HG03159 (cell line): ENCODE data around the gene CPTP.

Experiments used
- ATAC-seq: cut with Tn5 transposase; IDR thresholded peaks from one replicate; pipeline ENCODE4 v1.9.1; 2021; ENCODE audit warnings: mild to moderate bottlenecking, moderate library complexity; ENCODE audit not compliant: unreplicated experiment

CPTP gene

GRCh38 chr1:1291548-1292441 is 32.8 kb upstream of the CPTP start:
- no peak for ATAC-seq

- ATAC-seq: no peak
These were observed 32.2 kb upstream of the CPTP start for GRCh38 chr1:1292442-1292779.

- ATAC-seq: no peak
These were observed 31.8 kb upstream of the CPTP start for GRCh38 chr1:1292851-1293250.

GRCh38 chr1:1293263-1294249 is 31.0 kb upstream of the CPTP start:
- no peak for ATAC-seq

- ATAC-seq: no peak
These were observed 30.2 kb upstream of the CPTP start for GRCh38 chr1:1294250-1294890.

- ATAC-seq: no peak
These were observed 29.3 kb upstream of the CPTP start for GRCh38 chr1:1295154-1295923.

- no peak for ATAC-seq
These were observed 28.2 kb upstream of the CPTP start for GRCh38 chr1:1296070-1297061.

GRCh38 chr1:1297802-1298424 is 26.7 kb upstream of the CPTP start:
- no peak for ATAC-seq

GRCh38 chr1:1298861-1299685 is 25.5 kb upstream of the CPTP start:
- no peak for ATAC-seq

GRCh38 chr1:1299686-1300351 is 24.8 kb upstream of the CPTP start:
- no peak for ATAC-seq

GRCh38 chr1:1300352-1300739 is 24.3 kb upstream of the CPTP start:
- ATAC-seq: no peak

GRCh38 chr1:1302006-1302430 is 22.6 kb upstream of the CPTP start:
- no peak for ATAC-seq

- no peak for ATAC-seq
These were observed 21.6 kb upstream of the CPTP start for GRCh38 chr1:1302951-1303509.

GRCh38 chr1:1303736-1304135 is 20.9 kb upstream of the CPTP start:
- ATAC-seq: no peak

- ATAC-seq: no peak
These were observed 20.0 kb upstream of the CPTP start for GRCh38 chr1:1304331-1305299.
